Loucy (cell line): ENCODE measurements around the gene SMAD3.

Experiments
- H2AFZ ChIP-seq: fragments of 200-600 bp; sonication (generic); 2 replicates; pipeline ENCODE4 v1.6.0; 2016; ENCODE audit warnings: antibody characterized with exemption, mild to moderate bottlenecking, low read length, moderate library complexity
- H3F3A ChIP-seq: fragments of 200-600 bp; 2 replicates; pipeline ENCODE4 v1.6.0; 2016; ENCODE audit warnings: antibody characterized with exemption, low read depth, mild to moderate bottlenecking
- H3K27me3 ChIP-seq: fragments of 200-600 bp; sonication (generic); 2 replicates; pipeline ENCODE4 v1.6.1; 2014; ENCODE audit warnings: low read length, mild to moderate bottlenecking; ENCODE audit not compliant: insufficient read depth, poor library complexity, severe bottlenecking
- H3K36me3 ChIP-seq: fragments of 200-600 bp; sonication (generic); 2 replicates; pipeline ENCODE4 v1.6.1; 2016; ENCODE audit warnings: low read length; ENCODE audit not compliant: insufficient read depth
- H3K4me1 ChIP-seq: fragments of 200-600 bp; sonication (generic); 2 replicates; pipeline ENCODE4 v1.5.1; 2014; ENCODE audit warnings: low read length, mild to moderate bottlenecking; ENCODE audit not compliant: insufficient read depth, poor library complexity, severe bottlenecking
- H3K4me2 ChIP-seq: fragments of 200-600 bp; sonication (generic); 2 replicates; pipeline ENCODE4 v1.6.0; 2014; ENCODE audit warnings: antibody characterized with exemption, low read length, low read depth, mild to moderate bottlenecking; ENCODE audit not compliant: poor library complexity, severe bottlenecking
- H3K4me3 ChIP-seq: fragments of 200-600 bp; sonication (generic); 2 replicates; pipeline ENCODE4 v1.5.1; 2014; ENCODE audit warnings: low read length, mild to moderate bottlenecking, mixed read lengths; ENCODE audit not compliant: poor library complexity, severe bottlenecking
- H3K79me2 ChIP-seq: fragments of 200-600 bp; sonication (generic); 2 replicates; pipeline ENCODE4 v1.6.1; 2014; ENCODE audit warnings: low read length; ENCODE audit not compliant: insufficient read depth
- H3K9ac ChIP-seq: fragments of 200-600 bp; sonication (generic); 2 replicates; pipeline ENCODE4 v1.6.0; 2014; ENCODE audit warnings: mild to moderate bottlenecking, low read depth, low read length, moderate library complexity; ENCODE audit not compliant: poor library complexity, severe bottlenecking
- H3K9me2 ChIP-seq: fragments of 200-600 bp; sonication (generic); replicated peaks from 2 replicates; pipeline ENCODE4 v1.6.1; 2016; ENCODE audit warnings: low read depth, low read length, mixed read lengths
- H3K9me3 ChIP-seq: fragments of 200-600 bp; sonication (generic); 2 replicates; pipeline ENCODE4 v1.6.1; 2014; ENCODE audit warnings: mild to moderate bottlenecking, antibody characterized with exemption, low read length, low read depth; ENCODE audit not compliant: insufficient read depth
- H4K20me1 ChIP-seq: fragments of 200-600 bp; sonication (generic); 2 replicates; pipeline ENCODE4 v1.6.0; 2014; ENCODE audit warnings: antibody characterized with exemption, low read length, mild to moderate bottlenecking; ENCODE audit not compliant: insufficient read depth, poor library complexity, severe bottlenecking
- EZH2phosphoT487 ChIP-seq: fragments of 200-600 bp; IDR thresholded peaks from 2 replicates; pipeline ENCODE4 v1.6.1; 2018; ENCODE audit warnings: antibody characterized with exemption, mild to moderate bottlenecking, moderate library complexity, borderline replicate concordance
- TF ChIP-seq, protein P1 (sequence below): fragments of 200-600 bp; sonication (generic); conservative IDR thresholded peaks from 2 replicates; pipeline ENCODE4 v1.5.1; 2014; ENCODE audit warnings: mild to moderate bottlenecking, antibody characterized with exemption, low read length

The SMAD3 gene

DNA sequence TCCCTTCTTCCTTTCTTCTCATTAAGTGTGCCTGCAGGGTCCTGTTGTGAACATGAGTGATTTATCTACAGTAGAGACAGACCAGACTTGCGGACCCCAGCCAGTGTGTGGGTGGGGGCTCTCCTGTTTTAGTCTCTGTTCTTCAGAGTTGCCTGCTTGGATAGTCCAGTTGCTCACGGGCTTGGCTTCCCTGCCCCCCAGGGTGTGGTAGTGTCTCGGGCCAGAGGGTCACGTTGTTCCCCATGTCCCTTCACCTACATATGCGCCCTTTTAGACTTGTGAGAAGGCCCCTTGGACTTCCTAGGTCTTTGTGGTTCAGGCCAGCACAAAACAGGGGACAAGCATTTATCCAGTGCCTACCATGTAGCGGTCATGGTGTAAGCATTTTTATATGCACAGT is 103.3 kb downstream of the SMAD3 start:
- H3K9ac ChIP-seq = no peak overlapping the region
- H3K4me2 ChIP-seq = no peak overlapping the region
- peaks cover under 1% of the 10 kb centered on the region; the same call in 1 of the 2 replicates for H3K79me2 ChIP-seq
- peaks cover 95% of the 10 kb centered on the region; the same call in 1 of the 2 replicates for H3K36me3 ChIP-seq
- no peaks in the 10 kb centered on the region for H4K20me1 ChIP-seq
- H3K27me3 ChIP-seq = no peaks in the 10 kb centered on the region
- H3K9me3 ChIP-seq = no peaks in the 10 kb centered on the region
- no peaks in the 10 kb centered on the region for H3F3A ChIP-seq
- no peaks in the 10 kb centered on the region for H3K4me1 ChIP-seq
- no peak overlapping the region for H3K4me3 ChIP-seq
- H2AFZ ChIP-seq = no peak overlapping the region
- H3K9me2 ChIP-seq = no peaks in the 10 kb centered on the region
- TF ChIP-seq, protein P1, sequence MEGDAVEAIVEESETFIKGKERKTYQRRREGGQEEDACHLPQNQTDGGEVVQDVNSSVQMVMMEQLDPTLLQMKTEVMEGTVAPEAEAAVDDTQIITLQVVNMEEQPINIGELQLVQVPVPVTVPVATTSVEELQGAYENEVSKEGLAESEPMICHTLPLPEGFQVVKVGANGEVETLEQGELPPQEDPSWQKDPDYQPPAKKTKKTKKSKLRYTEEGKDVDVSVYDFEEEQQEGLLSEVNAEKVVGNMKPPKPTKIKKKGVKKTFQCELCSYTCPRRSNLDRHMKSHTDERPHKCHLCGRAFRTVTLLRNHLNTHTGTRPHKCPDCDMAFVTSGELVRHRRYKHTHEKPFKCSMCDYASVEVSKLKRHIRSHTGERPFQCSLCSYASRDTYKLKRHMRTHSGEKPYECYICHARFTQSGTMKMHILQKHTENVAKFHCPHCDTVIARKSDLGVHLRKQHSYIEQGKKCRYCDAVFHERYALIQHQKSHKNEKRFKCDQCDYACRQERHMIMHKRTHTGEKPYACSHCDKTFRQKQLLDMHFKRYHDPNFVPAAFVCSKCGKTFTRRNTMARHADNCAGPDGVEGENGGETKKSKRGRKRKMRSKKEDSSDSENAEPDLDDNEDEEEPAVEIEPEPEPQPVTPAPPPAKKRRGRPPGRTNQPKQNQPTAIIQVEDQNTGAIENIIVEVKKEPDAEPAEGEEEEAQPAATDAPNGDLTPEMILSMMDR = no peak
- no peak for TF ChIP-seq EZH2phosphoT487

DNA sequence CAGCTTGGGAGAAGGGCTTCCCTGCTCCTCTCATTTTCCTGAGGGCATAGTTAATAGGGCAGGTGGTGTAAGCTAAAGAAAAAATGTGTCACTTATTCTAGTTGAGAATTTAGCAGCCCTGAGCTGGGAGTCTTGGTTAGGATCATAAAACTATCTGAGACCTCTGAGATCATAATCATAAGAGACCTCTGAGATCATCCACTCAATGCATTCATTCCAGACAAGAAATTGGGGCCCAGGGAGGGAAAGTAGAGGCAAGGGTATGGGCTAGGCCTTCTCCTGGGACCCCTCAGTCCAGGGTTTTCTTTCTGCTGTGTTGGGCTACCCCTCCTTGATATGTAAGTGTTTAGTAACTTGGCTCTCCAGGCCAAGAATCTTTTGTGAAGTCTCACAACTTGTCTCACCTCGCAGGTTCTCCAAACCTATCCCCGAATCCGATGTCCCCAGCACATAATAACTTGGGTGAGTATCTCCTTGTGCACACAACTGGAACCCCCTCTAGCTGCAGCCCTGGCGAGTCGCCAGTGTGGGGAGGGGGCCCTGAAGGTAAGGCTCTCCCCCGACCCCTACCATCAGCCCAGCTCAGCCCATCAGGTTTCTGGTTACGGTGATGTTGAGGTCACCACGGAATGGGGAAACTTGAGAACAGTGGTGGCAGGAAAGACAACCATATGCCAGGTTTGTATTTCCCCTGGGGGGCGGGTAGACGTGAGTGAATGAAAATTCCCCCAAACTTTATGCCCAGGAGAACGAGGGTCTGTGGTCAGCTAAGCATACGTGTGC is 104.9 kb downstream of the SMAD3 start:
- no peak for TF ChIP-seq EZH2phosphoT487
- TF ChIP-seq, protein P1 = no peak

DNA sequence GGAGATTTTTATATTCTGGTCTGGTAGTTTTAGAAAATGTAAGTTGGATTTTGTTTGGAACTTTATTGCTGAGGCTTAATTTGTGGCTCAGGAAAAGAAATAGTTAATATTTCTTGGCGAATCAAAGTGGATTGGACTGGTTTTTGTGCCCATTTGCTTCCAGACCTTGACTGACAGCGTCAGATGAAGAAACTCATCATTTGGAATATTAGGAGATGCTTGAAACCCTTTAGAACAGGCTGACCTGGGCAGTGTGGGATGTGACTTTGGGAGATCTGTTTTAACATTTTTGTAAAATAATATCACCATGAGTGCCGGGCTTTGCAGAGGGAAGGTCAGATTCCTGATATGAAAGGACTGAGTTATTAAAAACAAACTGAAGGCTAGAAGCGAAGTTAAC is 106.1 kb downstream of the SMAD3 start:
- Histone ChIP-seq H2AFZ (no peak overlapping the region), H3K9me2 (no peaks in the 10 kb centered on the region), H3K9me3 (no peaks in the 10 kb centered on the region), H3K36me3 (peaks cover 100% of the 10 kb centered on the region; the same call in 1 of the 2 replicates), H3K4me2 (no peak overlapping the region), H4K20me1 (no peaks in the 10 kb centered on the region), H3K4me1 (no peaks in the 10 kb centered on the region), H3K79me2 (no peaks in the 10 kb centered on the region), H3K27me3 (no peaks in the 10 kb centered on the region), H3F3A (no peaks in the 10 kb centered on the region), H3K9ac (no peak overlapping the region), H3K4me3 (no peak overlapping the region)
- no peak for TF ChIP-seq EZH2phosphoT487
- TF ChIP-seq, protein P1 = no peak

More for the DNA sequence above, 104.9 kb downstream of the SMAD3 start:
- Histone ChIP-seq H3K4me2 (no peak overlapping the region), H3K4me3 (no peak overlapping the region), H3K4me1 (no peaks in the 10 kb centered on the region), H3K9me2 (no peaks in the 10 kb centered on the region), H3F3A (no peaks in the 10 kb centered on the region), H3K9me3 (no peaks in the 10 kb centered on the region), H3K36me3 (peaks cover 100% of the 10 kb centered on the region; the same call in 1 of the 2 replicates), H4K20me1 (no peaks in the 10 kb centered on the region), H3K9ac (no peak overlapping the region), H3K79me2 (no peaks in the 10 kb centered on the region), H2AFZ (no peak overlapping the region), H3K27me3 (no peaks in the 10 kb centered on the region)
